Activated CD8-positive, alpha-beta memory T cell treated with anti-CD3 and anti-CD28 coated beads for 48 hours (primary cell): ENCODE data around the gene FKBP4.

ENCODE experiments used
- DNase-seq, 3 experiments: peaks; one replicate each; pipeline ENCODE4 v3.0.0-alpha.2; 2020; ENCODE audit warnings: low read depth in 2 of 3, low spot score in 2 of 3

The FKBP4 gene

GRCh38 chr12:2812290-2813213, 17.8 kb downstream of the FKBP4 start, which contains the start of gene ITFG2:
Gene ITFG2, plus strand, starts transcription at chr12:2812668. Its CDS starts 93 bp downstream, at chr12:2812761.
- DNase-seq: peak; percentile 71 to 86 (median 79)

GRCh38 chr12:2813214-2814185, 18.7 kb downstream of the FKBP4 start:
- no peak for DNase-seq

- no peak for DNase-seq
Measured at GRCh38 chr12:2819810-2820209, 25.0 kb downstream of the FKBP4 start.

- DNase-seq: no peak
Measured at GRCh38 chr12:2820432-2820831, 25.7 kb downstream of the FKBP4 start.

GRCh38 chr12:2823483-2823882, 28.7 kb downstream of the FKBP4 start:
- no peak for DNase-seq

- DNase-seq: no peak
Measured at GRCh38 chr12:2824541-2824940, 29.8 kb downstream of the FKBP4 start.

GRCh38 chr12:2825132-2825531, 30.4 kb downstream of the FKBP4 start:
- DNase-seq: no peak

- no peak for DNase-seq
Measured at GRCh38 chr12:2826036-2826435, 31.3 kb downstream of the FKBP4 start.

- DNase-seq: no peak
Measured at GRCh38 chr12:2826721-2827515, 32.1 kb downstream of the FKBP4 start.

- DNase-seq: no peak
Measured at GRCh38 chr12:2829275-2829674, 34.5 kb downstream of the FKBP4 start.

GRCh38 chr12:2832550-2833127, 37.9 kb downstream of the FKBP4 start:
- DNase-seq: no peak

- DNase-seq: no peak
Measured at GRCh38 chr12:2833327-2833726, 38.6 kb downstream of the FKBP4 start.

GRCh38 chr12:2833810-2834209, 39.0 kb downstream of the FKBP4 start:
- no peak for DNase-seq

GRCh38 chr12:2834581-2835491, 40.1 kb downstream of the FKBP4 start, which contains the start of gene NRIP2:
Gene NRIP2, minus strand, starts transcription at chr12:2835035. Its CDS starts 52 bp downstream, at chr12:2834983.
- DNase-seq: no peak

- DNase-seq: no peak
Measured at GRCh38 chr12:2835691-2836403, 41.1 kb downstream of the FKBP4 start.

GRCh38 chr12:2836574-2836973, 41.8 kb downstream of the FKBP4 start:
- no peak for DNase-seq

- DNase-seq: no peak
Measured at GRCh38 chr12:2841056-2841650, 46.4 kb downstream of the FKBP4 start.

GRCh38 chr12:2842948-2843347, 48.2 kb downstream of the FKBP4 start:
- DNase-seq: no peak
